WTC11 (cell line): Measurements from ENCODE around the gene TEX101.

Experiments used
- ATF6 ChIP-seq: sonication (generic); formaldehyde crosslinking; IDR thresholded peaks from 2 replicates; pipeline ENCODE4 v1.8.1; 2023; ENCODE audit warnings: mild to moderate bottlenecking, missing genetic modification reagents
- CTCF ChIP-seq: fragments of 200-600 bp; IDR thresholded peaks from 2 replicates; pipeline ENCODE4 v1.8.0; 2022; ENCODE audit warnings: antibody characterized with exemption
- MAX ChIP-seq: sonication (generic); formaldehyde crosslinking; IDR thresholded peaks from 2 replicates; pipeline ENCODE4 v1.8.0; 2022; ENCODE audit warnings: mild to moderate bottlenecking, missing genetic modification reagents
- NR3C1 ChIP-seq: sonication (generic); formaldehyde crosslinking; conservative IDR thresholded peaks from 2 replicates; pipeline ENCODE4 v1.8.1; 2023; ENCODE audit warnings: low read depth, mild to moderate bottlenecking, missing genetic modification reagents
- USF1 ChIP-seq: sonication (generic); formaldehyde crosslinking; IDR thresholded peaks from 2 replicates; pipeline ENCODE4 v1.8.0; 2022; ENCODE audit warnings: mild to moderate bottlenecking, missing genetic modification reagents
- ZNF671 ChIP-seq: fragments of 250-450 bp; sonication (Bioruptor Pico); IDR thresholded peaks from 2 replicates; pipeline ENCODE4 v1.8.0; 2021; ENCODE audit warnings: mild to moderate bottlenecking

GRCh38 chr19:43446746-43447489, 32.2 kb downstream of the TEX101 start:
- TF ChIP-seq NR3C1, result no peak
- TF ChIP-seq MAX (CRISPR knock-in tag), result no peak
- TF ChIP-seq ATF6, result no peak
- peak; percentile 91 for TF ChIP-seq CTCF
- TF ChIP-seq USF1, result no peak
- TF ChIP-seq ZNF671 (CRISPR knock-in tag), result no peak
